Measurements from ENCODE around the gene KLHL5. TPM values are rescaled to one million over a fixed set of nuclear protein-coding genes. Genes with fewer than 3 reads are reported as not detected.

Gene KLHL5
- total and polyA plus RNA-seq, 9 of the 15 experiments (the other 6 are each of a cell fraction or from before 2014, with no cell fraction given): 8.0 to 30.8 (median 22.1) TPM

DNA sequence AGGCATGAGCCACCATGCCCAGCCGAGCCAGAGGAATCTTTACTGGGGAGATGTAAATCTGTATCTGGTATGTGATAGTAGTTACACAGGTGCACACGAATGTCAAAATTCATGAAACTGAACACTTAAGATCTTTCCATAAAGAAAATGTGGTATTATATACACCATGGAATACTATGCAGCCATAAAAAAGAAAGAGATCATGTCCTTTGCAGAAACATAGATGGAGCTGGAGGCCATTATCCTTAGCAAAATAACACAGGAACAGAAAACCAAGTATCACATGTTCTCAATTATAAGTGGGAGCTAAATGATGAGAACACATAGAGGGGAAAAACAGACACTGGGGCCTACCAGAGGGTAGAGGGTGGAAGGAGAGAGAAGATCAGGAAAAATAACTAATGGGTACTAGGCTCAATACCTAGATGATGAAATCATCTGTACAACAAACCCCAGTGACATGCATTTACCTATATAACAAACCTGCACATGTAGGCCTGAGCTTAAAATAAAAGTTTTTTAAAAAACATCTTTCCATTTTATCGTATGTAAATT, 37.6 kb upstream of the KLHL5 start (continued):
- TF ChIP-seq, protein P1, sequence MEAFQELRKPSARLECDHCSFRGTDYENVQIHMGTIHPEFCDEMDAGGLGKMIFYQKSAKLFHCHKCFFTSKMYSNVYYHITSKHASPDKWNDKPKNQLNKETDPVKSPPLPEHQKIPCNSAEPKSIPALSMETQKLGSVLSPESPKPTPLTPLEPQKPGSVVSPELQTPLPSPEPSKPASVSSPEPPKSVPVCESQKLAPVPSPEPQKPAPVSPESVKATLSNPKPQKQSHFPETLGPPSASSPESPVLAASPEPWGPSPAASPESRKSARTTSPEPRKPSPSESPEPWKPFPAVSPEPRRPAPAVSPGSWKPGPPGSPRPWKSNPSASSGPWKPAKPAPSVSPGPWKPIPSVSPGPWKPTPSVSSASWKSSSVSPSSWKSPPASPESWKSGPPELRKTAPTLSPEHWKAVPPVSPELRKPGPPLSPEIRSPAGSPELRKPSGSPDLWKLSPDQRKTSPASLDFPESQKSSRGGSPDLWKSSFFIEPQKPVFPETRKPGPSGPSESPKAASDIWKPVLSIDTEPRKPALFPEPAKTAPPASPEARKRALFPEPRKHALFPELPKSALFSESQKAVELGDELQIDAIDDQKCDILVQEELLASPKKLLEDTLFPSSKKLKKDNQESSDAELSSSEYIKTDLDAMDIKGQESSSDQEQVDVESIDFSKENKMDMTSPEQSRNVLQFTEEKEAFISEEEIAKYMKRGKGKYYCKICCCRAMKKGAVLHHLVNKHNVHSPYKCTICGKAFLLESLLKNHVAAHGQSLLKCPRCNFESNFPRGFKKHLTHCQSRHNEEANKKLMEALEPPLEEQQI (IDR thresholded peaks at IDR 0.05): 0 out of 2 replicates have a peak, but pooled peaks have one; percentile 60
- TF ChIP-seq KDM1A (IDR thresholded peaks at IDR 0.05) (peak; percentile 39 to 65; a peak in 2 of 4 replicates), ZC3H4 (CRISPR knock-in tag; IDR thresholded peaks at IDR 0.05; ENCODE audit: borderline replicate concordance) (no peak), SREBF1 (IDR thresholded peaks at IDR 0.05; ENCODE audit: borderline replicate concordance, low read depth, low read length) (no peak), ETV1 (tag; conservative IDR thresholded peaks at IDR 0.05; ENCODE audit: low read depth) (no peak), BRF2 (IDR thresholded peaks at IDR 0.05; ENCODE audit: borderline replicate concordance, insufficient read depth, insufficient read length) (no peak), ZNF507 (tag; conservative IDR thresholded peaks at IDR 0.05) (no peak), CHCHD3 (CRISPR knock-in tag; IDR thresholded peaks at IDR 0.05) (no peak), ZNF586 (CRISPR knock-in tag; conservative IDR thresholded peaks at IDR 0.05) (no peak), EWSR1 (IDR thresholded peaks at IDR 0.05; ENCODE audit: borderline replicate concordance, low read depth, partially characterized antibody) (no peak), SUPT5H (IDR thresholded peaks at IDR 0.05) (no peak)
- TF ChIP-seq, protein P2, sequence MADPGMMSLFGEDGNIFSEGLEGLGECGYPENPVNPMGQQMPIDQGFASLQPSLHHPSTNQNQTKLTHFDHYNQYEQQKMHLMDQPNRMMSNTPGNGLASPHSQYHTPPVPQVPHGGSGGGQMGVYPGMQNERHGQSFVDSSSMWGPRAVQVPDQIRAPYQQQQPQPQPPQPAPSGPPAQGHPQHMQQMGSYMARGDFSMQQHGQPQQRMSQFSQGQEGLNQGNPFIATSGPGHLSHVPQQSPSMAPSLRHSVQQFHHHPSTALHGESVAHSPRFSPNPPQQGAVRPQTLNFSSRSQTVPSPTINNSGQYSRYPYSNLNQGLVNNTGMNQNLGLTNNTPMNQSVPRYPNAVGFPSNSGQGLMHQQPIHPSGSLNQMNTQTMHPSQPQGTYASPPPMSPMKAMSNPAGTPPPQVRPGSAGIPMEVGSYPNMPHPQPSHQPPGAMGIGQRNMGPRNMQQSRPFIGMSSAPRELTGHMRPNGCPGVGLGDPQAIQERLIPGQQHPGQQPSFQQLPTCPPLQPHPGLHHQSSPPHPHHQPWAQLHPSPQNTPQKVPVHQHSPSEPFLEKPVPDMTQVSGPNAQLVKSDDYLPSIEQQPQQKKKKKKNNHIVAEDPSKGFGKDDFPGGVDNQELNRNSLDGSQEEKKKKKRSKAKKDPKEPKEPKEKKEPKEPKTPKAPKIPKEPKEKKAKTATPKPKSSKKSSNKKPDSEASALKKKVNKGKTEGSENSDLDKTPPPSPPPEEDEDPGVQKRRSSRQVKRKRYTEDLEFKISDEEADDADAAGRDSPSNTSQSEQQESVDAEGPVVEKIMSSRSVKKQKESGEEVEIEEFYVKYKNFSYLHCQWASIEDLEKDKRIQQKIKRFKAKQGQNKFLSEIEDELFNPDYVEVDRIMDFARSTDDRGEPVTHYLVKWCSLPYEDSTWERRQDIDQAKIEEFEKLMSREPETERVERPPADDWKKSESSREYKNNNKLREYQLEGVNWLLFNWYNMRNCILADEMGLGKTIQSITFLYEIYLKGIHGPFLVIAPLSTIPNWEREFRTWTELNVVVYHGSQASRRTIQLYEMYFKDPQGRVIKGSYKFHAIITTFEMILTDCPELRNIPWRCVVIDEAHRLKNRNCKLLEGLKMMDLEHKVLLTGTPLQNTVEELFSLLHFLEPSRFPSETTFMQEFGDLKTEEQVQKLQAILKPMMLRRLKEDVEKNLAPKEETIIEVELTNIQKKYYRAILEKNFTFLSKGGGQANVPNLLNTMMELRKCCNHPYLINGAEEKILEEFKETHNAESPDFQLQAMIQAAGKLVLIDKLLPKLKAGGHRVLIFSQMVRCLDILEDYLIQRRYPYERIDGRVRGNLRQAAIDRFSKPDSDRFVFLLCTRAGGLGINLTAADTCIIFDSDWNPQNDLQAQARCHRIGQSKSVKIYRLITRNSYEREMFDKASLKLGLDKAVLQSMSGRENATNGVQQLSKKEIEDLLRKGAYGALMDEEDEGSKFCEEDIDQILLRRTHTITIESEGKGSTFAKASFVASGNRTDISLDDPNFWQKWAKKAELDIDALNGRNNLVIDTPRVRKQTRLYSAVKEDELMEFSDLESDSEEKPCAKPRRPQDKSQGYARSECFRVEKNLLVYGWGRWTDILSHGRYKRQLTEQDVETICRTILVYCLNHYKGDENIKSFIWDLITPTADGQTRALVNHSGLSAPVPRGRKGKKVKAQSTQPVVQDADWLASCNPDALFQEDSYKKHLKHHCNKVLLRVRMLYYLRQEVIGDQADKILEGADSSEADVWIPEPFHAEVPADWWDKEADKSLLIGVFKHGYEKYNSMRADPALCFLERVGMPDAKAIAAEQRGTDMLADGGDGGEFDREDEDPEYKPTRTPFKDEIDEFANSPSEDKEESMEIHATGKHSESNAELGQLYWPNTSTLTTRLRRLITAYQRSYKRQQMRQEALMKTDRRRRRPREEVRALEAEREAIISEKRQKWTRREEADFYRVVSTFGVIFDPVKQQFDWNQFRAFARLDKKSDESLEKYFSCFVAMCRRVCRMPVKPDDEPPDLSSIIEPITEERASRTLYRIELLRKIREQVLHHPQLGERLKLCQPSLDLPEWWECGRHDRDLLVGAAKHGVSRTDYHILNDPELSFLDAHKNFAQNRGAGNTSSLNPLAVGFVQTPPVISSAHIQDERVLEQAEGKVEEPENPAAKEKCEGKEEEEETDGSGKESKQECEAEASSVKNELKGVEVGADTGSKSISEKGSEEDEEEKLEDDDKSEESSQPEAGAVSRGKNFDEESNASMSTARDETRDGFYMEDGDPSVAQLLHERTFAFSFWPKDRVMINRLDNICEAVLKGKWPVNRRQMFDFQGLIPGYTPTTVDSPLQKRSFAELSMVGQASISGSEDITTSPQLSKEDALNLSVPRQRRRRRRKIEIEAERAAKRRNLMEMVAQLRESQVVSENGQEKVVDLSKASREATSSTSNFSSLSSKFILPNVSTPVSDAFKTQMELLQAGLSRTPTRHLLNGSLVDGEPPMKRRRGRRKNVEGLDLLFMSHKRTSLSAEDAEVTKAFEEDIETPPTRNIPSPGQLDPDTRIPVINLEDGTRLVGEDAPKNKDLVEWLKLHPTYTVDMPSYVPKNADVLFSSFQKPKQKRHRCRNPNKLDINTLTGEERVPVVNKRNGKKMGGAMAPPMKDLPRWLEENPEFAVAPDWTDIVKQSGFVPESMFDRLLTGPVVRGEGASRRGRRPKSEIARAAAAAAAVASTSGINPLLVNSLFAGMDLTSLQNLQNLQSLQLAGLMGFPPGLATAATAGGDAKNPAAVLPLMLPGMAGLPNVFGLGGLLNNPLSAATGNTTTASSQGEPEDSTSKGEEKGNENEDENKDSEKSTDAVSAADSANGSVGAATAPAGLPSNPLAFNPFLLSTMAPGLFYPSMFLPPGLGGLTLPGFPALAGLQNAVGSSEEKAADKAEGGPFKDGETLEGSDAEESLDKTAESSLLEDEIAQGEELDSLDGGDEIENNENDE (IDR thresholded peaks at IDR 0.05; ENCODE audit: low read depth, low read length): no peak
